ENCODE measurements around the gene GNAZ. TPM values are rescaled to one million over a fixed set of nuclear protein-coding genes. Genes with fewer than 3 reads are reported as not detected.
A peak's percentile ranks its signal among the peaks of the same experiment; 100 is the strongest.
"Not testable (repeated sequence)": the region's sequence is repeated elsewhere in the genome, so short reads cannot be mapped to it uniquely, and the experiment has no call there.

Gene GNAZ
- total RNA-seq (1 to 10 TPM; 1.7 to 2.1 TPM), polyA plus RNA-seq (ENCODE audit: insufficient read length in 6 of 6) (1 to 10 TPM; 3.1 to 4.7 (median 4.0) TPM)
- long read RNA-seq, donor 1, partial matches to known transcripts, result 0 of 1 reads
- long read RNA-seq, donor 1, other reads (novel, unspliced or antisense), result 0 of 1 reads
- long read RNA-seq, donor 2, result 0 reads
- long read RNA-seq, donor 3, partial matches to known transcripts, result 0 of 1 reads
- long read RNA-seq, donor 3, other reads (novel, unspliced or antisense), result 0 of 1 reads
- long read RNA-seq, donor 4, result 0 reads
- long read RNA-seq, donor 5, partial matches to known transcripts, result 0 of 1 reads
- long read RNA-seq, donor 5, other reads (novel, unspliced or antisense), result 0 of 1 reads
- long read RNA-seq, donor 6, partial matches to known transcripts, result 0 of 1 reads
- long read RNA-seq, donor 6, other reads (novel, unspliced or antisense), result 0 of 1 reads
- long read RNA-seq, donor 7, result 0 reads
- long read RNA-seq, donor 8, partial matches to known transcripts, result 0 of 1 reads
- long read RNA-seq, donor 8, other reads (novel, unspliced or antisense), result 0 of 1 reads
- long read RNA-seq, donor 9, result 0 reads
- long read RNA-seq, donor 10, result 0 reads
- long read RNA-seq, donor 11, transcript GNAZ-203 (3 exons, 3,333 nt), result major isoform, 16 of 28 reads
- long read RNA-seq, donor 11, partial matches to known transcripts, result 12 of 28 reads
- long read RNA-seq, donor 11, other reads (novel, unspliced or antisense), result 0 of 28 reads
- long read RNA-seq, donor 12, partial matches to known transcripts, result 0 of 1 reads
- long read RNA-seq, donor 12, other reads (novel, unspliced or antisense), result 0 of 1 reads

GRCh38 chr22:23070418-23071229, at the start of gene GNAZ:
Gene GNAZ (plus strand): TSS chr22:23070519. CDS start chr22:23095696, 25,177 bp downstream.
- DNase-seq, result peak in 3 of 4 donors; percentile 10 to 77 (median 34)
- H3K4me3 ChIP-seq, result peak within 1 kb of the TSS; percentile 51 to 55
- peak; percentile 2 for ATAC-seq
- peak within 1 kb of the TSS in 1 of 2 donors; percentile 37 for H3K27ac ChIP-seq
- intact Hi-C loops (cut with DNase I), result no loop called here
- peaks cover 0 to 45% of the 10 kb centered on the region in 2 donors for H3K27me3 ChIP-seq
- no peaks in the 10 kb centered on the region for H3K9me3 ChIP-seq
- no peak for TF ChIP-seq CTCF (IDR thresholded peaks at IDR 0.05)
- H3K36me3 ChIP-seq, result no peaks in the 10 kb centered on the region
- peaks cover 8 to 18% of the 10 kb centered on the region in 2 donors for H3K4me1 ChIP-seq

- Histone ChIP-seq H3K4me1 (no peaks in the 10 kb centered on the region), H3K36me3 (no peaks in the 10 kb centered on the region), H3K9me3 (no peaks in the 10 kb centered on the region), H3K27ac (no peak overlapping the region), H3K4me3 (no peak overlapping the region), H3K27me3 (no peaks in the 10 kb centered on the region)
- ATAC-seq (no peak), DNase-seq (no peak)
- intact Hi-C loops (cut with DNase I), result no loop called here
- TF ChIP-seq CTCF (IDR thresholded peaks at IDR 0.05), result no peak
Measured at GRCh38 chr22:23020659-23021293, 49.5 kb upstream of the GNAZ start.

- H3K27me3 ChIP-seq; H3K4me1 ChIP-seq; H3K4me3 ChIP-seq; DNase-seq; H3K36me3 ChIP-seq; H3K9me3 ChIP-seq; intact Hi-C loops (cut with DNase I); ATAC-seq; H3K27ac ChIP-seq: not testable (repeated sequence)
Measured at GRCh38 chr22:23021660-23022353, 48.5 kb upstream of the GNAZ start.

GRCh38 chr22:23023294-23023693, 47.0 kb upstream of the GNAZ start:
- TF ChIP-seq CTCF (IDR thresholded peaks at IDR 0.05), result no peak
- H3K9me3 ChIP-seq, result no peaks in the 10 kb centered on the region
- H3K4me3 ChIP-seq, result no peak overlapping the region
- intact Hi-C loops (cut with DNase I), result no loop called here
- ATAC-seq, result no peak
- no peaks in the 10 kb centered on the region for H3K4me1 ChIP-seq
- no peak for DNase-seq
- no peaks in the 10 kb centered on the region for H3K27me3 ChIP-seq
- no peaks in the 10 kb centered on the region for H3K36me3 ChIP-seq
- H3K27ac ChIP-seq, result no peak overlapping the region

GRCh38 chr22:23026777-23027176, 43.5 kb upstream of the GNAZ start:
- H3K4me3 ChIP-seq, result no peak overlapping the region
- no peaks in the 10 kb centered on the region for H3K9me3 ChIP-seq
- no peaks in the 10 kb centered on the region for H3K4me1 ChIP-seq
- intact Hi-C loops (cut with DNase I), result no loop called here
- ATAC-seq (no peak), DNase-seq (no peak)
- no peaks in the 10 kb centered on the region for H3K36me3 ChIP-seq
- TF ChIP-seq CTCF (IDR thresholded peaks at IDR 0.05), result no peak
- no peaks in the 10 kb centered on the region for H3K27me3 ChIP-seq
- no peak overlapping the region for H3K27ac ChIP-seq

- intact Hi-C loops (cut with DNase I); H3K27me3 ChIP-seq; ATAC-seq; H3K27ac ChIP-seq; H3K4me3 ChIP-seq; H3K4me1 ChIP-seq; H3K9me3 ChIP-seq; H3K36me3 ChIP-seq; DNase-seq: not testable (repeated sequence)
Measured at GRCh38 chr22:23027849-23028248, 42.5 kb upstream of the GNAZ start.
